SU-DHL-6 (cell line): ENCODE data around the gene PGM2.

Source experiments
- H2AFZ ChIP-seq: fragments of 200-600 bp; sonication (generic); 2 replicates; pipeline ENCODE4 v1.6.1; 2014; ENCODE audit warnings: low read depth, mild to moderate bottlenecking, moderate library complexity, mixed read lengths, antibody characterized with exemption, low read length; ENCODE audit not compliant: severe bottlenecking
- H3F3A ChIP-seq: fragments of 200-600 bp; shearing (Covaris generic); 2 replicates; pipeline ENCODE4 v1.6.0; 2016; ENCODE audit warnings: antibody characterized with exemption, mild to moderate bottlenecking; ENCODE audit not compliant: insufficient read depth
- H3K27ac ChIP-seq: fragments of 200-600 bp; sonication (generic); 2 replicates; pipeline ENCODE4 v1.5.1; 2016; ENCODE audit warnings: low read depth, mild to moderate bottlenecking, low read length, moderate library complexity, mixed read lengths
- H3K27me3 ChIP-seq: fragments of 200-600 bp; sonication (generic), shearing (Covaris generic); 2 replicates; pipeline ENCODE4 v1.6.0; 2014; ENCODE audit warnings: mild to moderate bottlenecking, low read length
- H3K36me3 ChIP-seq: fragments of 200-600 bp; sonication (generic); 2 replicates; pipeline ENCODE4 v1.6.1; 2014; ENCODE audit warnings: mild to moderate bottlenecking, low read length, mixed read lengths
- H3K4me2 ChIP-seq: fragments of 300-600, 200-600 bp; shearing (Covaris generic), sonication (generic); 2 replicates; pipeline ENCODE4 v1.6.0; 2014; ENCODE audit warnings: low read length, low read depth, mild to moderate bottlenecking; ENCODE audit not compliant: poor library complexity, severe bottlenecking
- H3K4me3 ChIP-seq: fragments of 200-600 bp; sonication (generic); 2 replicates; pipeline ENCODE4 v1.5.1; 2014; ENCODE audit warnings: antibody characterized with exemption, low read length, mild to moderate bottlenecking, mixed read lengths; ENCODE audit not compliant: insufficient read depth, poor library complexity, severe bottlenecking
- H3K79me2 ChIP-seq: fragments of 200-600 bp; sonication (generic); 2 replicates; pipeline ENCODE4 v1.6.1; 2014; ENCODE audit warnings: mild to moderate bottlenecking, low read length, moderate library complexity; ENCODE audit not compliant: insufficient read depth
- H3K9ac ChIP-seq: fragments of 200-600 bp; sonication (generic); 2 replicates; pipeline ENCODE4 v1.7.0; 2014; ENCODE audit warnings: mild to moderate bottlenecking, low read length
- H3K9me2 ChIP-seq: fragments of 200-600 bp; sonication (generic); replicated peaks from 2 replicates; pipeline ENCODE4 v1.6.1; 2014; ENCODE audit warnings: low read length; ENCODE audit not compliant: insufficient read depth
- H3K9me3 ChIP-seq: fragments of 200-600 bp; sonication (generic); 2 replicates; pipeline ENCODE4 v1.6.1; 2014; ENCODE audit warnings: low read length, mixed read lengths; ENCODE audit not compliant: insufficient read depth
- H4K20me1 ChIP-seq: fragments of 200-600 bp; sonication (generic); 2 replicates; pipeline ENCODE4 v1.6.1; 2014; ENCODE audit warnings: low read depth, mild to moderate bottlenecking, antibody characterized with exemption, low read length, moderate library complexity, mixed read lengths
- CTCF ChIP-seq: fragments of 200-600 bp; sonication (generic); IDR thresholded peaks from one replicate; pipeline ENCODE4 v1.5.1; 2017; ENCODE audit warnings: antibody characterized with exemption, mild to moderate bottlenecking, low read length, moderate library complexity; ENCODE audit not compliant: insufficient read depth, poor library complexity, severe bottlenecking
- EZH2phosphoT487 ChIP-seq: fragments of 200-600 bp; sonication (generic), shearing (Covaris generic); conservative IDR thresholded peaks from 2 replicates; pipeline ENCODE4 v1.6.1; 2018; ENCODE audit warnings: mild to moderate bottlenecking, antibody characterized with exemption, low read length, moderate library complexity, mixed read lengths

Gene PGM2

GRCh38 chr4:37826295-37827029 is at the start of gene PGM2:
PGM2 (plus strand) TSS chr4:37826686; CDS start chr4:37826733, 47 bp downstream.
- Histone ChIP-seq H3K79me2 (0 out of 2 replicates have a peak, but pooled peaks cover 5% of the 10 kb centered on the region), H2AFZ (peak within 1 kb of the TSS; percentile 78), H4K20me1 (no peaks in the 10 kb centered on the region; the same call in 1 of the 2 replicates), H3K9me3 (no peaks in the 10 kb centered on the region), H3F3A (no peaks in the 10 kb centered on the region), H3K27me3 (no peaks in the 10 kb centered on the region), H3K4me2 (peak within 1 kb of the TSS; percentile 94), H3K27ac (peak within 1 kb of the TSS; percentile 44), H3K9me2 (no peaks in the 10 kb centered on the region), H3K9ac (peak within 1 kb of the TSS; percentile 79), H3K4me3 (peak within 1 kb of the TSS; percentile 83), H3K36me3 (no peaks in the 10 kb centered on the region)
- TF ChIP-seq CTCF, result no peak
- no peak for TF ChIP-seq EZH2phosphoT487

GRCh38 chr4:37779896-37780295 is 46.6 kb upstream of the PGM2 start:
- no peaks in the 10 kb centered on the region for H4K20me1 ChIP-seq
- H3K4me2 ChIP-seq, result no peak overlapping the region
- H3F3A ChIP-seq, result no peaks in the 10 kb centered on the region
- no peak overlapping the region for H3K9ac ChIP-seq
- H3K79me2 ChIP-seq, result no peaks in the 10 kb centered on the region
- no peaks in the 10 kb centered on the region for H3K36me3 ChIP-seq
- TF ChIP-seq EZH2phosphoT487 (no peak), CTCF (no peak)
- H2AFZ ChIP-seq, result no peak overlapping the region
- no peaks in the 10 kb centered on the region for H3K9me2 ChIP-seq
- H3K27ac ChIP-seq, result no peak overlapping the region
- H3K9me3 ChIP-seq, result no peaks in the 10 kb centered on the region; the same call in 1 of the 2 replicates
- H3K4me3 ChIP-seq, result no peak overlapping the region
- no peaks in the 10 kb centered on the region for H3K27me3 ChIP-seq

- H4K20me1 ChIP-seq, result no peaks in the 10 kb centered on the region
- H3K9me3 ChIP-seq, result no peaks in the 10 kb centered on the region; the same call in 1 of the 2 replicates
- no peaks in the 10 kb centered on the region for H3K9me2 ChIP-seq
- no peak overlapping the region for H3K4me3 ChIP-seq
- H3K27me3 ChIP-seq, result no peaks in the 10 kb centered on the region
- no peaks in the 10 kb centered on the region for H3F3A ChIP-seq
- TF ChIP-seq CTCF (no peak), EZH2phosphoT487 (no peak)
- no peak overlapping the region for H3K9ac ChIP-seq
- H3K27ac ChIP-seq, result no peak overlapping the region
- H3K36me3 ChIP-seq, result no peaks in the 10 kb centered on the region
- H3K4me2 ChIP-seq, result no peak overlapping the region
- no peak overlapping the region for H2AFZ ChIP-seq
- no peaks in the 10 kb centered on the region for H3K79me2 ChIP-seq
These were observed 45.9 kb upstream of the PGM2 start for GRCh38 chr4:37780444-37781130.
